AG04450 (cell line): ENCODE results near the gene GEMIN7. TPM values are rescaled to one million over a fixed set of nuclear protein-coding genes. Genes with fewer than 3 reads are reported as not detected.
"Not testable (repeated sequence)": the region's sequence is repeated elsewhere in the genome, so short reads cannot be mapped to it uniquely, and the experiment has no call there.

Source experiments
- CTCF ChIA-PET: fragments of 300-600, 350-600 bp; formaldehyde crosslinking; extraction: SDS; loops from one replicate; lab custom pipeline; 2022; ENCODE audit warnings: antibody characterized with exemption, inconsistent platforms; lab: Charles Lee
- POLR2A ChIA-PET: fragments of 350-600 bp; formaldehyde crosslinking; extraction: SDS; loops from one replicate; lab custom pipeline; 2021; ENCODE audit warnings: antibody characterized with exemption, inconsistent platforms; lab: Yijun Ruan, JAX
- DNase-seq: peaks from one replicate; pipeline ENCODE4 v3.0.0-alpha.2; 2011; ENCODE audit warnings: low read depth, low spot score
- H3K27ac ChIP-seq: one replicate; pipeline ENCODE4 v1.5.1; 2012; ENCODE audit warnings: low read depth, low read length, control low read depth
- H3K27me3 ChIP-seq: one replicate; pipeline ENCODE4 v1.6.0; 2012; ENCODE audit warnings: low read length; ENCODE audit not compliant: control insufficient read depth, insufficient read depth
- H3K4me3 ChIP-seq: 2 replicates; pipeline ENCODE4 v1.5.1; 2011; ENCODE audit warnings: mild to moderate bottlenecking, low read depth, low read length, control low read depth
- H3K9me3 ChIP-seq: 2 replicates; pipeline ENCODE4 v1.5.1; 2012; ENCODE audit warnings: low read length; ENCODE audit not compliant: control insufficient read depth, insufficient read depth
- polyA plus RNA-seq: library from polyadenylated mRNA; depleted of rRNA; stranded (reverse); fragments of >200 nt; gene quantifications from 2 replicates; pipeline ENCODE4 v1.2.3, GENCODE V29; 2011
- TF ChIP-seq, protein P1 (sequence below): IDR thresholded peaks from 2 replicates; pipeline ENCODE4 v1.5.1; 2011; ENCODE audit warnings: low read depth, low read length, control low read depth, inconsistent platforms

GEMIN7 gene
- polyA plus RNA-seq, 1 experiment: 20.6 TPM

DNA sequence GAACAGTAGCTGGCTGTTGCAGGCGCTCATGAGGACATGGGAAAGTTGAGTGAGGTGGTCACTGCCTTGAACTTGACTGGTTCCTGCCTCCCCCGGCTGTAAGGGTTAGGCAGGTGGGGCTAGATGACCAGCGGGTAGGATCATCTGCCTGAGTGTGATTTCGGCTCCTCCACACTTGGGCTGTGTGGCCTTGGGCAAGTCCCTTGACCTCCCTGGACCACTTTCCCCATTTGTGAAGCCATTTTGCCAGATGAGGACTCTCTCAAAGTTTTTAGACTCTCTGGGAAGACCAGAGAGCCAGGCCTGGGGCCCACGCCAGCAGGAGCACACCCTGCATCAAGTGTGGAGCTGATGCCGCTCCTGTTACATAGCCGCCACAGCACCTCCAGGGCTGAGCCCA, 23.4 kb downstream of the GEMIN7 start:
- no peak overlapping the region for H3K4me3 ChIP-seq
- H3K27me3 ChIP-seq: no peaks in the 10 kb centered on the region
- ChIA-PET POLR2A (interaction anchor here (1.2 kb wide), 1 partner anchor 10 kb away, joined by 3 read pairs; no protein-coding TSS in a partner anchor), CTCF (interaction anchor here (0.8 kb wide), 1 partner anchor 43 kb away, joined by 3 read pairs; no protein-coding TSS in a partner anchor)
- H3K9me3 ChIP-seq: no peaks in the 10 kb centered on the region
- DNase-seq: no peak
- TF ChIP-seq, protein P1, sequence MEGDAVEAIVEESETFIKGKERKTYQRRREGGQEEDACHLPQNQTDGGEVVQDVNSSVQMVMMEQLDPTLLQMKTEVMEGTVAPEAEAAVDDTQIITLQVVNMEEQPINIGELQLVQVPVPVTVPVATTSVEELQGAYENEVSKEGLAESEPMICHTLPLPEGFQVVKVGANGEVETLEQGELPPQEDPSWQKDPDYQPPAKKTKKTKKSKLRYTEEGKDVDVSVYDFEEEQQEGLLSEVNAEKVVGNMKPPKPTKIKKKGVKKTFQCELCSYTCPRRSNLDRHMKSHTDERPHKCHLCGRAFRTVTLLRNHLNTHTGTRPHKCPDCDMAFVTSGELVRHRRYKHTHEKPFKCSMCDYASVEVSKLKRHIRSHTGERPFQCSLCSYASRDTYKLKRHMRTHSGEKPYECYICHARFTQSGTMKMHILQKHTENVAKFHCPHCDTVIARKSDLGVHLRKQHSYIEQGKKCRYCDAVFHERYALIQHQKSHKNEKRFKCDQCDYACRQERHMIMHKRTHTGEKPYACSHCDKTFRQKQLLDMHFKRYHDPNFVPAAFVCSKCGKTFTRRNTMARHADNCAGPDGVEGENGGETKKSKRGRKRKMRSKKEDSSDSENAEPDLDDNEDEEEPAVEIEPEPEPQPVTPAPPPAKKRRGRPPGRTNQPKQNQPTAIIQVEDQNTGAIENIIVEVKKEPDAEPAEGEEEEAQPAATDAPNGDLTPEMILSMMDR: no peak
- no peak overlapping the region for H3K27ac ChIP-seq

DNA sequence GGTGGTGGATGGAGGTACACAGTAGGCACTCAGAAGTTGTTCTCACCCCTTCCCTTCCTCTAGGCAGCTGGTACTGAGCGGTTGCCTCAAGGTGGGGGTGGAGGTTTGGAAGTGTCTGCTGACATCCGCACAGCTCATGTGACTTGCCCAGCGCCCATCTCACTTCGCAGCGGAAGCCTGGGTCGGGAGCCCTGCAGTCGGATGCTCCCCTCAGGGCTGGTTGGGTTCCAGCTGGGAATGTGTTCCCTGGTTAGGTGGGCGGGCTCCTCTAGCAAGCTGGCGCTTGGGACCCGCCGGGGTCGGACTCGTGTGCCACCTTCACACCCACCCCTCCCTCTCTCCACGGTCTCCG, 24.1 kb downstream of the GEMIN7 start:
- H3K4me3 ChIP-seq: no peak overlapping the region
- TF ChIP-seq, protein P1: no peak
- POLR2A ChIA-PET: interaction anchor here (1.2 kb wide), 1 partner anchor 11 kb away, joined by 3 read pairs; no protein-coding TSS in a partner anchor
- no peaks in the 10 kb centered on the region for H3K9me3 ChIP-seq
- DNase-seq: no peak
- CTCF ChIA-PET: interaction anchor here (0.8 kb wide), 2 partner anchors 23 to 44 kb away, joined by 3 to 4 read pairs; no protein-coding TSS in a partner anchor
- peak overlapping the region; percentile 31 for H3K27ac ChIP-seq
- no peaks in the 10 kb centered on the region for H3K27me3 ChIP-seq

GRCh38 chr19:45103508-45104319, 24.7 kb downstream of the GEMIN7 start:
- peak overlapping the region; percentile 31 for H3K27ac ChIP-seq
- ChIA-PET POLR2A (interaction anchor here (1.2 kb wide), 1 partner anchor 11 kb away, joined by 3 read pairs; no protein-coding TSS in a partner anchor), CTCF (interaction anchor here (0.8 kb wide), 1 partner anchor 23 kb away, joined by 4 read pairs; no protein-coding TSS in a partner anchor)
- no peaks in the 10 kb centered on the region for H3K9me3 ChIP-seq
- H3K27me3 ChIP-seq: no peaks in the 10 kb centered on the region
- TF ChIP-seq, protein P1: peak; percentile 26; the same call in 1 of the 2 replicates
- no peak for DNase-seq
- no peak overlapping the region for H3K4me3 ChIP-seq

DNA sequence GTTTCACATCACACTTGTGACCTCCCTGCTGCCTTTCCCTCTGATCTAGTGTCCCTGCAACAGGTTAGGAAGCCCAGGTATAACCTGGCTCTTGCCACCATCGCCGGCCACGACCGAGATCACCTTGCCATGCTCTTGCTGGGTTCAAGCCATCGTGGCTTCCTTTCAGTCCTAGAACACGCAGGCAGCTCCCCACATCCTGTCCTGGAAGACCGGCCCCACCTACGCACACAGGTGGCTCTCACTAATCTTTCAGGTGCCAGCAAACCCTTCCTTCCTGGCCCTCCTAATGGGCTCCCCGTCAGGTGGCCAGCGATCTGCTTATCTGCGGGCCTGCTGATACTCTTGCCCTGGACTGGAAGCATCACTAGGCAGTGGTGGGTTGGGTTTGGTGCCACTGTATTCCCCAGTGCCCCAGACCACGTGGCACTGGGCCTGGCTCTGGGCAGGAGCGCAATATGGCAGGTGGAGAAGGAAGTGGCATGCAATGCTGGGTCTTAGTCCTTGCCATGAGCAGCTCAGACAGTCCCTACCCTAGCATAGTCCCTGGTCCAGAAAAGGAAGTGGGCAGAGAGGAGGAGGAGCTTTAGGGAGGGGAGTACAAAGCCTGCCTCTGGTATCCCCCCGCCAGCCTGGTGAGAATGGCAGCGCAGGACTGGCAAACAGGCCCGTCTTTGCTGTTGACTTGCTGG, 25.7 kb downstream of the GEMIN7 start:
- POLR2A ChIA-PET: no interaction called here
- no peak for DNase-seq
- CTCF ChIA-PET: no interaction called here
- Histone ChIP-seq H3K9me3 (no peaks in the 10 kb centered on the region), H3K27me3 (no peaks in the 10 kb centered on the region), H3K4me3 (no peak overlapping the region), H3K27ac (no peak overlapping the region)
- TF ChIP-seq, protein P1: no peak

GRCh38 chr19:45106363-45106762, 27.3 kb downstream of the GEMIN7 start:
- POLR2A ChIA-PET, H3K9me3 ChIP-seq, DNase-seq, H3K27me3 ChIP-seq, H3K27ac ChIP-seq, H3K4me3 ChIP-seq: not testable (repeated sequence)
- CTCF ChIA-PET: interaction anchor here (0.7 kb wide), 1 partner anchor 49 kb away, joined by 3 read pairs; no protein-coding TSS in a partner anchor
